Pulmonary artery endothelial cell (primary cell): ENCODE measurements around the gene TMPRSS13. TPM values are rescaled to one million over a fixed set of nuclear protein-coding genes. Genes with fewer than 3 reads are reported as not detected.
"Not testable (repeated sequence)": the region's sequence is repeated elsewhere in the genome, so short reads cannot be mapped to it uniquely, and the experiment has no call there.

ENCODE experiments used
- DNase-seq: peaks from one replicate; pipeline ENCODE4 v3.0.0-alpha.2; 2011; ENCODE audit warnings: low read depth, low spot score
- total RNA-seq: library from RNA; depleted of rRNA; stranded (reverse); fragments of >200 nt; gene quantifications from 2 replicates; pipeline ENCODE4 v1.2.3, GENCODE V29; 2014

The TMPRSS13 gene
- total RNA-seq, 1 donor from 2014 or later: not detected

- no peak for DNase-seq
These were observed 54.8 kb downstream of the TMPRSS13 start for GRCh38 chr11:117874253-117874909.

GRCh38 chr11:117873828-117874125 lies 55.4 kb downstream of the TMPRSS13 start:
- no peak for DNase-seq

- DNase-seq: no peak
These were observed 56.0 kb downstream of the TMPRSS13 start for GRCh38 chr11:117872975-117873827.

- DNase-seq: no peak
These were observed 56.7 kb downstream of the TMPRSS13 start for GRCh38 chr11:117872420-117872961.

DNA sequence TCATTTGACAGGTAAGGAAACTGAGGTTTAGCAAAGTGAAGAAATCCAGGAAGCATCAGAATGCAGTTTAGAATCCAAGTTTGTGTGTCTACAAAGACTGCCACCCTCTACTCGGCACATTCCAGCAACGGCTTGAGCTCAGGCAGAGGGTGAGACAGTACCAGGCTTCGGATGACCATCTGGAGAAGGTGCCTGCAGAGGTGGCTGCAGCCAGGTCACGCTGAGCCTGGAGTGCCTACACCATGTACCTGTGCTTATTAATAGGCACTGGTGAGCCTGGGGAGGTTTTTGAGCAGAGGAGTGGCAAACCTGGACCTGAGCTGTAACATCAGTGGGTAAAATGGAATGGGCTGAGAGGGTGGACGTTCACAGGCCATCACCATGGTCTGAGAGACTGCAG lies 57.4 kb downstream of the TMPRSS13 start:
- no peak for DNase-seq

GRCh38 chr11:117871160-117871559 lies 58.0 kb downstream of the TMPRSS13 start:
- DNase-seq: no peak

DNA sequence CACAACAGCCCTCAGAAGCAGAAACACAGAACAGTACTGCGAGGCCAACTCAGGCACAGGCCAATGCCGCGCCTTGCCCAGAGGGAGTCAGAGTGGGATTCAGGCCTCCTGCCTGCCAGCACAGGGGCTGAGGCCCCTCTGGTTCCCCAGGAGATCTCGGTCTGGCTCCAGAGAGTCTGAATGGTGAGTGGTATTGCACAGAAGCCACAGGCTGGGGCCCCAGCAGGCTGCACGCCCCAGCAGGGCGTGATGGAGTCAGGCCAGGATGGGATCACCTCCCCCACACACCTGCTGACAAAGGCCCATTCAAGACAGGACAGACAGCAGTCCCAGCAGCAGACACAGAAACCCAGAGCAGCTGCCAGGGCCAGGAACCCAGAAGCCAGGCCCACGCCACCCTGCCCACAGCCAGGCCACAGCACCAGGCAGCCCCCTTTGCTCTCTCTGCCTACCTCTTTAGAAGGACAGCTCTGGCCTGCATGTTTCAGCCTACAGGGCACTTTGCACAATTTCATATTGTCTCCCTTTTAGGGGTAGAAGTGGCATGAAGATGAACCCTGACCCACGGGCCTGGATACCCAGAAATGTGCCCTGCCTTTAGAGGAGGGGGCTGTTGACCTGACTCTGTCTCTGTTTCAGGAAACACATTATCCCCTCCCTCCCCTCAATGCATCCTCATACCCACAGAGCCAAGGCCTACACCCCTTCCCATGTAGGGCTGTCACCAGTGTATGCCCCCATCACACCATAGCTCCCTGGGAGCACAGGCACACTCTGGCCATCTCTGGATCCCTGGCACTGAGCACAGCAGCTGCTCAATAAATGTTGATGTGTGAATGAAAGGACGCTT lies 58.9 kb downstream of the TMPRSS13 start:
- no peak for DNase-seq

DNA sequence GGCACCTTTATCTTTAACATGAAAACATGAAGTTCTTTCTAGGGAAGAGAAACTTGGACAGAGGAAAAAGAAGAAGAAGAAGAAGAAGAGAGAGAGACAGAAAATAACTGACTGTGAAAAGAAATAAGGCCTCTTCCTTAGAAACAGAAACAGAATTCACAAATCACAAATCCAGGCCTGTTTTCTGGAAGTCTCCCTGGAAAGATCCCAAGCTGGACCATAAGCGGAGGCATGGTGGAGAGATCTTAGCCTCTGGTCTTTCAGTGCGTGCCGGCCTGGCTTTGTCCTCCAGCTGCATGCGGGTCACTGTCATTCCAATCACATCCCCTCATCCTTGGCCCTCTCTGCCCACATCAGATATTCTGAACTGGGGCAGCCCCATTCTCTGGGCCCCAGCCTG lies 59.6 kb downstream of the TMPRSS13 start:
- no peak for DNase-seq

GRCh38 chr11:117868815-117869561 lies 60.2 kb downstream of the TMPRSS13 start:
- no peak for DNase-seq

- no peak for DNase-seq
These were observed 61.1 kb downstream of the TMPRSS13 start for GRCh38 chr11:117868088-117868487.

- no peak for DNase-seq
These were observed 62.7 kb downstream of the TMPRSS13 start for GRCh38 chr11:117866526-117866925.

DNA sequence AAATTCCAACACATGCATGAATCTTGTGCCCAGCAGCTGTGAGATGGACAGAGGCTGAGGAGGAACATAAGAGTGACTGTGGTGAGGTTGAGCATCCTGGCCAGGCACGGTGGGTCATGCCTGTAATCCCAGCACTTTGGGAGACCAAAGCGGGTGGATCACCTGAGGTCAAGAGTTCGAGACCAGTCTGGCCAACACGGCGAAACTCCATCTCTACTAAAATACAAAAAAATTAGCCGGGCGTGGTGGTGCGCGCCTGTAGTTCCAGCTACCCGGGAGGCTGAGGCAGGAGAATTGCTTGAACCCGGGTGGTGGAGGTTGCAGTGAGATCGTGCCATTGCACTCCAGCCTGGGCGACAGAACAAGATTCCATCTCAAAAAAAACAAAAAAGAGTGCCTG lies 63.7 kb downstream of the TMPRSS13 start:
- DNase-seq: not testable (repeated sequence)

DNA sequence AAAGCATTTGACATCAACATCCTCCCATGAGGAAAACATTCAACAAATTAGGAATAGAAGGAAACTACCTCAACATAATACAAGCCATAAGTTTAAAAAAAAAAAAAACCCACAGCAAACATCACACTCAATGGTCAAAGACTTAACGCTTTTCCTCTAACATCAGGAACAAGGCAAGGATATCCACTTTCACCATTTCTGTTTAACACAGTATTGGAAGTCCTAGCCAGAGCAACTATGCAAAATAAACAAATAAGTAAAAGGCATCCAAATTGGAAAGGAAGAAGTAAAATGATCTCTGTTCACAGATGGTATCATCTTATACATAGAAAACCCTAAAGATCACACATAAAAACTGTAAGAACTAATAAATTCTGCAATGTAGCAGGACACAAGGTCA lies 65.8 kb downstream of the TMPRSS13 start:
- no peak for DNase-seq

GRCh38 chr11:117862753-117863152 lies 66.4 kb downstream of the TMPRSS13 start:
- no peak for DNase-seq

DNA sequence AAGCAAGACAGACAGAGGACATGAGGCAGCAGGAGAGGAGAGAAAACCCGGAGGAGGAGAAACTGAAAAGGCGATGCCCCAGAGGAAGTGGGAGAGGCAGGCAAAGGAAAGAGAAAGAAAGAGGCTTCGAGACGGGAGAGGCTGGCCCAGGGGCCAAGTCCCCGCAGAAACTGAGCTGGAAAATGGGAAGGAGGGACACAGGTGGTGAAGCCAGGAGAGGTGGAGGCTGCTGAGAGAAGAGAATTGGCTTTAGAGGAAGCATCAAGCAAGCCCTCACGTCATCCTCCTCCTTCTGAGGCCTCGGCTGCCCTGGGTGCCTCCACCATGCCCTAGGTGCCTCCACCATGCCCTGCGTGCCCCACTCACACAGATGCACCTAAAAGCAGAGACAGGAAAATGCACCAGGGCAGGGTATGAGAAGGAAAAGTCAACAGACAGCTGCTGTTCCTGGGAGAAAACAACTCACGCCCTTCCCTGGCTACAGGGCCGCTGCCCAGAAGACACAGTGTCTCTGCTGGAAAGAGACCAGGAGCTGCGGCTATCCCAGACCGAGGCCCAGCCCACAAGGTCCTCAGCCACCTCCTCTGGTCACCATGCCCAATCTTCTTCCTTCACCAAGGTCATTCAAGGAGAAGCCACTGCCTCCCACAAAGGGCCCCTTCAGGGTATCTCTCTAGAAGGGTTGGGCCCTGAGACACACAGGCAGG lies 67.0 kb downstream of the TMPRSS13 start:
- no peak for DNase-seq

DNA sequence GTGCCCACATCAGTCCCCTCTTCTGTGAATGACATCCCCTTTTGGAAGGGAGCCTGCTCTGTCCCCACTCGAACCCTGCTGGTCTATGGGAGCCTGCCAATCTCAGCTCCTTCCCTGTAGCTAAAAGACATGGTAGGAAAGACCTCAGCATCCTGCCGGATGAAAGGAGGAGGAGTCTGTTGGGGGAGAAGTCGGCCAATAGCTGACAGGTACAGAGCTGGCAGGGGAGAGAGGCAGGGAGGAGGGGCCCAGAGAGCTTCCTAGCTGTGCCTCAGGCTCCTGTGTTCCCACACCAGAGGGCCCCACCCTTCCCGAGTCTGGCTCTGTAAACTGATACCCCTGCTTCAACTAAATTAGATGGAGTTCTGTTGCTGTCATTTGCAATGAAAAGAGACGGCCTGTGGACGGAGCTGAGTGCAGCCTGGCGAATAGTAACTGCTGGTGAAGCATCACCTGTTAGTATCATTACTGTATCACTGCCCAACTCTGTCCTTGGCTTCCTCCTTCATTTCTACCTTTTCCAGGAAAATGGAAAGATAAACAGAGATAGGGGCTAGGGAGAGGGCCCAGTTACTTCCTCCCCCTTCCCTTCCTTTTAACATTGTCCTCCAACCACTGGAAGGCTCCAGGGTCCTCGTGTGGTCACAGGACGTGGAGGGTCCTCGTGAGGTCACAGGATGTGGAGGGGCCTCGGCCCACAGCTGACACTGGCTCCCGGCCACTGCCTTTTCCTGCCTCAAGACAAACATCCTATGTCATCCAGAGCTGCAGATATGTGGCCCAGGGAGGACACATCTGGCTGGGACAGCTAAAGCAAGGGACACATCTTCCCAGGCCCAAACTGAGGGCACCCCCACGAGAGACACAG lies 67.8 kb downstream of the TMPRSS13 start:
- no peak for DNase-seq

- no peak for DNase-seq
These were observed 69.1 kb downstream of the TMPRSS13 start for GRCh38 chr11:117860139-117860538.

GRCh38 chr11:117859488-117860112 lies 69.6 kb downstream of the TMPRSS13 start:
- no peak for DNase-seq

DNA sequence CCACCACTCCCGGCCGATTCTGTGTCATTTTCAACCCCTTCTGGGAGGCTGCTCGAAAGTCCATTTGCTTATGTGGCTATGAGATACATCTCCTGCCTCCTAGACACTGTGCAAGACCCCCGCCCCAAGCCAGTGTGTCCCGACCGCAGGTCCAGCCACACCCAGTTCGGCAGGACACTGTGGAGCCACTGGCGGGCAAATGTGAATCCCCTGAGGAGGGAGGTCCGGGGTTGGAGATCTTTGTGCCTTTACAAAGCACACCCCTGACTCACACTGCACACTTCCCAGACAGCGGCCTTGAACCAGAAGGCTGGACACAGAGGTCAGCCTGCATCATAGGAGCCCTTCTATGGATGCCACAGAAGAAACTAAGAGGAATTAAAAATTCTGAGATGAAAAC lies 70.1 kb downstream of the TMPRSS13 start:
- no peak for DNase-seq
